ENCODE results near the gene NID2. TPM values are rescaled to one million over a fixed set of nuclear protein-coding genes. Genes with fewer than 3 reads are reported as not detected.

Gene NID2
- total RNA-seq, 2 donors from 2014 or later = 18.8 to 28.7 TPM

DNA sequence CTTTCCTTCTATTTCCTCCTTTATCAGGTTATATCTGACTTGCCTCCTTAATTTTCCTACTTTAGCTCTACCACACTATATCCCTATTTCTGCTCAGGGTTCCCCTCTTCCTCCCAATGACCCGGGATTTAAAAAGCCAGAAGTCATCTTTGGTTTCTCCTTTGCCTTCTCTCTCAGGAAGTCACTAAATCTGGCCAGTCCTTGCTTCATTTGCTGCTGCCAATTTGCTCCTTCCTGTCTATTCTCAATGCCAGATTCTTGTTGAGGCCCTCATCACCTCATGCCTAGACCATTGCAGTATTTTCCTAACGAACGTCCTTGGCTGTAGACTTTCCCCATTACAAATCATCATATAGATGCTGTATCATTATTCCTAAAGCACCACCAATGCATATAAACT lies 26.5 kb upstream of the NID2 start:
- Histone ChIP-seq H3K27ac (no peak overlapping the region), H3K4me1 (no peaks in the 10 kb centered on the region), H3K4me3 (no peak overlapping the region), H3K9me3 (no peaks in the 10 kb centered on the region), H3K9ac (ENCODE audit: low read depth in 2 of 2, low read length in 2 of 2) (no peak overlapping the region), H3K27me3 (no peaks in the 10 kb centered on the region), H3K36me3 (no peaks in the 10 kb centered on the region)
- no peak for DNase-seq
- TF ChIP-seq, protein P1, sequence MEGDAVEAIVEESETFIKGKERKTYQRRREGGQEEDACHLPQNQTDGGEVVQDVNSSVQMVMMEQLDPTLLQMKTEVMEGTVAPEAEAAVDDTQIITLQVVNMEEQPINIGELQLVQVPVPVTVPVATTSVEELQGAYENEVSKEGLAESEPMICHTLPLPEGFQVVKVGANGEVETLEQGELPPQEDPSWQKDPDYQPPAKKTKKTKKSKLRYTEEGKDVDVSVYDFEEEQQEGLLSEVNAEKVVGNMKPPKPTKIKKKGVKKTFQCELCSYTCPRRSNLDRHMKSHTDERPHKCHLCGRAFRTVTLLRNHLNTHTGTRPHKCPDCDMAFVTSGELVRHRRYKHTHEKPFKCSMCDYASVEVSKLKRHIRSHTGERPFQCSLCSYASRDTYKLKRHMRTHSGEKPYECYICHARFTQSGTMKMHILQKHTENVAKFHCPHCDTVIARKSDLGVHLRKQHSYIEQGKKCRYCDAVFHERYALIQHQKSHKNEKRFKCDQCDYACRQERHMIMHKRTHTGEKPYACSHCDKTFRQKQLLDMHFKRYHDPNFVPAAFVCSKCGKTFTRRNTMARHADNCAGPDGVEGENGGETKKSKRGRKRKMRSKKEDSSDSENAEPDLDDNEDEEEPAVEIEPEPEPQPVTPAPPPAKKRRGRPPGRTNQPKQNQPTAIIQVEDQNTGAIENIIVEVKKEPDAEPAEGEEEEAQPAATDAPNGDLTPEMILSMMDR (IDR thresholded peaks at IDR 0.05) = no peak
- intact Hi-C loops (cut with DNase I) = no loop called here

DNA sequence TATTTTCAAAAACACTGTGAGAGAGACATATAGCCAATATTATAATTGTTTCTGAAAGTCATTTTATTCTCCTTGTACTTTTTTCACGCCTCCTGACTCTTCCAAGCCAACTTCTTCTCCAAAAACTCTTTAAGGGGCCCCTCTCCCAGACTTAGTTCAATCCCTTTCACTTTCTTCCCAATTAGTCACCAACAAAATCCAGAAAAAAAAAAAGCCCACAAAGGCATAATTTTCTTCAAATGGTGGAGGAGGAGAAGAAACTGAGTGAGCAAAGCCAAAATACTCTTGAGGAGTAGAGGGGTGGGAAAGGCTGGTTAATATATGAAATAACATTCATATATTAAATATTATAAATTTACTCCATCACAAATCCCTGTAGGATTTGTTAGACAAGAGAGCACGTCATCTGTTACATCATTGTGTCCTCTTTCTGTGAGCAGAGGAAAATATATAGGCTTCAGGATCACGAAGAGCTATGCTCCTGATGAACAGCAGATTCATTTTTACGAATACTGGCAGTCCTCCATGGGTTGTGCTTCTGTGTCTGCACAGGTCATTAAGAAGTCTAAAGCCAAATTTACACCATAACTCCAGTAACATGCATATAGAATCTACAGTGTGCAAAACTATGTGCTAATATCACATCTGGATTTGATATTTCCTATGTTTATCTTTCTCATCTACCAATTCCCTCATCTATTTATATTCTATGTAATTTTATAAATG lies 25.9 kb upstream of the NID2 start:
- no peak overlapping the region for H3K9ac ChIP-seq (ENCODE audit: low read depth in 2 of 2, low read length in 2 of 2)
- H3K27me3 ChIP-seq = no peaks in the 10 kb centered on the region
- H3K4me1 ChIP-seq = no peaks in the 10 kb centered on the region
- no peak for DNase-seq
- H3K9me3 ChIP-seq = no peaks in the 10 kb centered on the region
- H3K27ac ChIP-seq = no peak overlapping the region
- H3K4me3 ChIP-seq = no peak overlapping the region
- intact Hi-C loops (cut with DNase I) = no loop called here
- TF ChIP-seq, protein P1 (IDR thresholded peaks at IDR 0.05) = no peak
- no peaks in the 10 kb centered on the region for H3K36me3 ChIP-seq

DNA sequence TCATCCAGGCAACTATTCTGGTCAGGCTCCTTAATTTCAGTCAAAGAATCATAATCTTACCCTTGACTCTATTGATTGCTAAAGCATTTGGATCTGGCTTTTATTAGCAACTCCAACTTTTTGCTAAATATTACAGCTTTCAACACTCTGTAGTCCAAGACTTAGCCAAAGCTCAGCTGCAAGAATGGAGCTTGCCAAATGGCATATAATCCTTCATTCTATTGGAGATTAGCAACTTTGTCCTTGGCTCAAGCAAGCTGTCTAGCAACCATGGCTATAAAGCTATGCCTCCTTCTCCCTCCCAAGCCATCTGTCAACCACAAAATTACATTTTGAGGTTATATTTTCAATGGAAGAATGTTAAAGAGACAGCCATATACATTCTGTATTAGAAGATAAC lies 23.1 kb upstream of the NID2 start:
- TF ChIP-seq, protein P1 (IDR thresholded peaks at IDR 0.05) = no peak
- H3K9ac ChIP-seq (ENCODE audit: low read depth in 2 of 2, low read length in 2 of 2) = no peak overlapping the region
- H3K9me3 ChIP-seq = no peaks in the 10 kb centered on the region
- H3K27me3 ChIP-seq = no peaks in the 10 kb centered on the region
- H3K27ac ChIP-seq = no peak overlapping the region
- DNase-seq = no peak
- H3K4me3 ChIP-seq = no peak overlapping the region
- intact Hi-C loops (cut with DNase I) = no loop called here
- no peaks in the 10 kb centered on the region for H3K36me3 ChIP-seq
- no peaks in the 10 kb centered on the region for H3K4me1 ChIP-seq

DNA sequence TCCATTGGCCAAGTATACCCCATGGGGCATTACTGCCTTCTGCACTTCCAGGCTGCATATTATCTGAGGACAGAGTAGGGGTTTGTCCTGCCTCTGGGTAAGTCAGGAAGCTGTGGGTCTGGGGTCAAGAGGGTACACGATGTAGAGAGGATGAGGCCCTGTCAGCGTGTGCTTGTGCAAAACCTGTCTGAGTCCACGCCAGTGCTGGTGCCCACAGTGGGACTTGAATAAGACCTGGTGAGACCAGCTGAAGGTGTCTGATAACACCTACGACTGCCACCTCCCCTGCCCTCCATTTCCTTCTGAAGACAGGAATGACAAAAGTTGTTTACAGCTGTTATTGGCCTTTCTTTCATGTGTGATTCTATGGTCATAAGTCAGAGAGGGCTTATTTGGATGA lies 22.1 kb upstream of the NID2 start:
- H3K4me3 ChIP-seq = no peak overlapping the region
- intact Hi-C loops (cut with DNase I) = no loop called here
- DNase-seq = no peak
- H3K36me3 ChIP-seq = no peaks in the 10 kb centered on the region
- TF ChIP-seq, protein P1 (IDR thresholded peaks at IDR 0.05) = no peak
- H3K27me3 ChIP-seq = no peaks in the 10 kb centered on the region
- H3K9ac ChIP-seq (ENCODE audit: low read depth in 2 of 2, low read length in 2 of 2) = no peak overlapping the region
- H3K4me1 ChIP-seq = no peaks in the 10 kb centered on the region
- H3K27ac ChIP-seq = no peak overlapping the region
- no peaks in the 10 kb centered on the region for H3K9me3 ChIP-seq

DNA sequence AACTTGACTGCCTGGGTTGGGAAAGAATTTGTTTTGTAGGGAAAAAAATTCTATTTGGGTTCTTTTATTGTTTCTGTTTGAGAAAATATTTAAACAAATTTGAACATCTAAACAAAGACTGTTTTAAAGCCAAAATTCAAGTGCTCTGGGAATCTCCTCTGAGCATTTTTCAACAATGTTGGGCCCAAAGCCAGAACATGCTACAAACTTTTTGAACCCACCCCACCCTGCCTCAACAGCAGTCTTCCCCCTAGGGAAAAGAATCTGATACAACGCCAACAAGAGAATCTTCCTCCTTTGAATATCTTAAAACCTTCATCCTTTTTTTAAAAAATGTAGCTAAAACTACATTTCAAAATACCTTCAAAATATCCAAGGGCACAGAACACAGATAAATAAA lies 20.4 kb upstream of the NID2 start:
- no peaks in the 10 kb centered on the region for H3K9me3 ChIP-seq
- TF ChIP-seq, protein P1 (IDR thresholded peaks at IDR 0.05) = no peak
- intact Hi-C loops (cut with DNase I) = no loop called here
- no peak overlapping the region for H3K27ac ChIP-seq
- no peaks in the 10 kb centered on the region for H3K27me3 ChIP-seq
- no peak for DNase-seq
- no peak overlapping the region for H3K4me3 ChIP-seq
- no peaks in the 10 kb centered on the region for H3K4me1 ChIP-seq
- H3K36me3 ChIP-seq = no peaks in the 10 kb centered on the region
- H3K9ac ChIP-seq (ENCODE audit: low read depth in 2 of 2, low read length in 2 of 2) = no peak overlapping the region
